NCI-H1105 treated with DMSO at 0.1 percent for 48 hours (cell line): ENCODE measurements around the gene ANO10.
"Not testable (repeated sequence)": the region's sequence is repeated elsewhere in the genome, so short reads cannot be mapped to it uniquely, and the experiment has no call there.

ENCODE experiments used
- DNase-seq: peaks from one replicate; lab custom pipeline; 2025; lab: John Stamatoyannopoulos, UW

Gene ANO10

DNA sequence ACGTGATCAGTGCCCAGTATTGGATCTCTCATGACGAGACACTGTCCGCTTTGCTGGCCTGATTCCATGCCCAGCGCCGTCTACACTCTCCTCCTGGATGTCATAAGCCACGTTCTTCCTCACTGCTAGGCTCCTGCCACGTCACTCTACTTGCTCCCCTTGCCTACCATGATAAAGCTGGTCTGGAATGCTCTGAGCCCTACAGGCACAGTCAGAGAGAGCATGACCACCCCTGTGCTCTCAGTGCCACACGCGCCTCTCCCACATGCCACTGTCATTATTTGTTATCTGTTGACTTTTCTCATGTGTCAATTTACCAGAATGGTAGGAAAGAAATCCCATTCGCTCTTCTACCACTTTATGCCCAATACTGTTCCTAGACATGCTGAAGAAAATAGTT lies 148.6 kb downstream of the ANO10 start:
- DNase-seq, result no peak

DNA sequence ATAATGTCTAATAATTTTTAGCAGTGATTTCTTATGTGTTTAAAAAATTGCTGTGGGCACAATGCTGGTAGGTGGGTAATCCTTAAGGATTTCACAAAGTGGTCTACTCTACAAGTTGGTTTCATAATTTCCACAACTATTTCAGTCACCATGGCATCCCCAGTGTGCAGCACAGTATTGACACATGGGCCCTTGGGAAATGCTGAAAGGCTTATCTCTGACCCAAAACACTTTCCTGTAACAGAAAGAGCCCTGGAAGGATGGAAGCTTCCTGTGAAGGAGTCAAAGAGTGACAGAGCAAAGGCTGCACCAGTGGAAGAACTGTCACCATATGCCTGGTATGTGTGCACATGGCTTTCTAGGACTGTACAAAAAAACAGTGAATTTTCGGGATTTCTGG lies 153.7 kb downstream of the ANO10 start:
- no peak for DNase-seq

DNA sequence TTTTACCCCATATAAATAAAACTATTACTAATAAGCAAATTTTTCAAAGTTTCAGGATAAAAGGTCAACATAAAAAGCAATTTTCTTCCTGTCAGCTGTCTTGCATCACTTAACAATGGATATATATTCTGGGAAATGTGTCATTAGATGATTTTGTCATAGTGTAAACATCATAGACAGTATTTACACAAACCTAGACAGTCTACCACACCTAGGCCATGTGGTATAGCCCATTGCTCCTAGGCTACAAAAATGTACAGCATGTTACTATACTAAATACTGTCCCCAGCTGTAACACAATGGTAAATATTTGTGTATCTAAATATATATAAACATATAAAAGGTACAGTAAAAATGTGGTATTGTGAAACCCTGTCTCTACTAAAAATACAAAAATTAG lies 156.7 kb downstream of the ANO10 start:
- DNase-seq, result no peak

DNA sequence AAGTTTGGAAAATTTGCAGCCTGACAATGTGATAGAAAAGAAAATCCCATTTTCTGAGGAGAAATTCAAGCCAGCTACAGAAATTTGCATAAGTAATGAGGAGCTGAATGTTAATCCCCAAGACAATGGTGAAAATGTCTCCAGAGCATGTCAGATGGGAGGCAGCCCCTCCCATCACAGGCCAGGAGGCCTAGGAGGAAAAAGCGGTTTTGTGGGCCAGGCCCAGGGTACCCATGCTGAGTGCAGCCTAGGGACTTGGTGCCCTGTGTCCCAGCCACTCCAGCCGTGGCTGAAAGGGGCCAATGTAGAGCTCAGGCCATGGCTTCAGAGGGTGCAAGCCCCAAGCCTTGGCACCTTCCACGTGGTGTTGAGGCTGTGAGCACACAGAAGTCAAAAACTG lies 159.2 kb downstream of the ANO10 start:
- not testable (repeated sequence) for DNase-seq

DNA sequence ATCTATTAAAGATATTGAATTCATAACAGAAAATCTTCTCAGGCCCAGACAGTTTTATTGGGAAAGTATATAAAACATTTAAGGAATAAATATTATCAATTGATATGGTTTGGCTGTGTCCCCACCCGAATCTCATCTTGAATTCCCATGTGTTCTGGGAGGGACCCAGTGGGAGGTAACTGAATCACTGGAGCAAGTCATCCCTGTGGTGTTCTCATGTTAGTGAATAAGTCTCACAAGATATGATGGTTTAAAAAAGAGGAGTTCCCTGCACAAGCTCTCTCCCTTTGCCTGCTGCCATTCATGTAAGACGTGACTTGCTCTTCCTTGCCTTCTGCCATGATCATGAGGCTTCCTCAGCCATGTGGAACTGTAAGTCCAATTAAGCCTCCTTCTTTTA lies 160.5 kb downstream of the ANO10 start:
- no peak for DNase-seq

DNA sequence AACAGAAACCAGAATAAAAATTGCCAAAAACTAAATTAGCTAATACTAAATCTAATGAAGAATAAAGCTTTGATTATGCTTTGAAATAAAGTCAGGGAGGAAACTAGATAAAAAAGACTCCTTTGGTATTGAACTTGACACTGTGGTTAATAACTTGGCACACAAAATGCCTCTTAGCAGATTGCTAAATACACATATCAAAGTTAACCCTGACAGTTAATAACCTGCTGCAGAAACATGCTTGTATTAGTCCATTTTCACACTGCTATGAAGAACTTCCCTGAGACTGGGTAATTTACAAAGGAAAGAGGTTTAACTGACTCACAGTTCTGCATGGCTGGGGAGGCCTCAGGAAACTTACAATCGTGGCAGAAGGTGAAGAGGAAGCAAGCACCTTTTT lies 164.8 kb downstream of the ANO10 start:
- not testable (repeated sequence) for DNase-seq

DNA sequence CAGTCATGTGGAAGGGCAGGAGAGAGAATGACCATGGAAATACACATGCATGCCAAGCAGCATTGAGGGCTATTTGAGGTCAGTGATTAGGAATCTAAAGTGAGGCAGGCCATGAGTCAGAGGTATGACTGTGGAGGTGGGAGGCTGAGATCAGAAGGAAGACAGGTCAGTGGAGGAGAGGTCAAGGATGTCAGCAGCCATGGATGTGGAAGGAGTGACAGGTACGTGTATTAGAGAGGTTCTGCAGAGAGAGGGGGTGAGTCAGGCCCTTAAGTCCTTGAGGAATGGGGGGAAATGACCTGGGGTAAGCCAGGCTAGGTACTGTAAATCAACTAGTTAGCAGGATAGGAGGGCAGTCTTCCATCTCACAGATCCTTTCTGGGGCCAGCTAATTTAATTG lies 166.6 kb downstream of the ANO10 start:
- DNase-seq, result no peak

DNA sequence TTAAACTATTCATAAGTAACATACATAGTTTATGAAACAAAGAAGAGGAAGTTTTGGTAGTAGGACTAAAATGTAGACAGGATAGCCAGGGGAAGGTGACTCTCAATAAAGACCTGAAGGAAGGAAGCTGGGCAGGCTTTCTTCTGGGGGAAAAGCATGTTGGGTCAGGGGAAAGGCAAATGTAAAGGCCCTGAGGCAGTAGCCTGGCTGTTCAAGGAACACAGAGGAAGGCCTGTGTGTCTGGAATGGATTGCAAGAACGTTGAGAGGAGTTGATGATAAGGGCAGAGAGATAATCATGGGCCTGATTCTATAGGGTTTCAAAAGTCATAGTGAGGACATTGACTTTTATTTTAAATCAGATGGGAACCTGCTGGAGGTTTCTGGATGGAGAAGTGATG lies 167.8 kb downstream of the ANO10 start:
- DNase-seq, result no peak

DNA sequence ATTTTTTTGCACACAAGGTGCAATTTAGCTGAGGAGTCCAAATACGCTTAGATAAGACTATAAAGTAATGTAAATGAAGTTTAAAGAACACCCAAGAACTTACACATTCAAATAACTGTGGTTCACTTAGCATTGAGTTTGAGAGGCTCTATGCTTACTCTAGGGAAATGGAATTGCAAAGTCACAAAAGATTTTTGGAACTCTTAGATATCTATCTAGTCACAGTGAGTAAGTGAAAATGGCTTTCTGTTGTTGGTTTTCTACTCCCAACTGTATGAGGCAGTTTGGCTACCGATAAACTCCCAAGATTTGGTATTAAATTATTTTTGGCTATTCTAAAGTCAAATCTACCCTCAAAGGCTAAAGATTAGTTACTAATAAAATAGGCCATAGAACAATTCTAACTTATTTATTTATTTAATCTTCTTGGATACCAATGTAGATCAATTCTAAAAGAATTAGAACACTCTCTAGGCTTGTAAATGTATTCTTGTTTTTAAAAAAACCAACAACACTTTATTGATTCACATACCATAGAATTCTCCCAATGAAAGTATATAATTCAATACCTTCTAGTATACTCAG lies 170.0 kb downstream of the ANO10 start:
- DNase-seq, result no peak

DNA sequence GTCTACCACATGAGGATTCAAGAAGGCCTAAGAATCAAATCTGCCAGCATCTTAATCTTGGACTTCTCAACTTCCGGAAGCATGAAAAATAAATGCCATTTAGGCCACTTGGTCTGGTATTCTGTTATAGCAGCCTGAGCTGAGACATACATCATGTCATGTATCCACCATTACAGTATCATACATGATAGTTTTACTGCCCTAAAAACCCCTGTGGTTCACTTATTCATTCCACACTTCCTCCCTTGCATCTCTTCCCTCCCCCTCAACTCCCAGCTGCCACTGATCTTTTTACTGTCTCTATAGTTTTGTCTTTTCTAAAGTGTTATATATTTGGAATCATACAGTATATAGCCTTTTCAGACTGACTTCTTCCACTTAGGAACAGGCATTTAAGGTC lies 173.7 kb downstream of the ANO10 start:
- DNase-seq, result no peak

DNA sequence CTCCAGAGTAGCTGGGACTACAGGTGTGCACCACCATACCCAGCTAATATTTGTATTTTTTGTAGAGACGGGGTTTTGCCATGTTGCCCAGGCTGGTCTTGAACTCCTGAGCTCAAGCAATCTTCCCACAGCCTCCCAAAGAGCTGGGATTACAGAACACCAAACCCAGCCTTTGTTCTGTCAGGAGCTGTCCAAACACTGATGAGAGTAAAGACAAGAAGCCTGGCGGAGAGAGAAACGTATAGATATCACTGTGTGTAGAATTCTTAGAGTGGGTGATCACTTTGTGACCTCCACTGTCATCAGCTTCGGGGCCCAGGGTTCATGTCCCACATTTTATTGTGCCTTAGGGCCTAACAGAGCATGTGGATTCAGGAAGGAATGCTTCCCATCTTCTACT lies 176.0 kb downstream of the ANO10 start:
- no peak for DNase-seq

DNA sequence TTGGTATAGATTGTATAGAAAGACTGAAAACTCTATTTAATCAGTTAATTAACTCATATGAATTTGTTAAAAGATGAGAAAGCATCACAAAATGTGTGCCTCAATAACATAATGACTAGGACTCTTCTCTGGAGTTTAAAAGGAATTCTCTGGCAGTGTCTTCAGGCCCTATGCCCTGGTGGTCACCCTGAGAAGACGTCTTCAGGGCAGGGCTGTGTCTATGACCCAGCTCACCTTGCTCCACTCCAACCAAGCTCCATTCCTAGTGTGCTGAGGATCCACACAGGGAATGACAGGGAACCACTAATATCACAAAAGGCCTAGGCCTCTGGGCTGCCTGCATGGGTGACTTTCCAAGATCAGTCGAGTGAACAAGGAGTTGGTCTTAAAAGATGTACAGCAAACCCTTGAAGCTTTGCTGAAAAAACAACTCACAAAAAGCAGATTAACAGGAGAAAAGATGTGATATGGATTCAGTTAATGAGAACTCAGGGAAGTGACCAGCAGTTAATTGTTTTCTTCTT lies 178.9 kb downstream of the ANO10 start:
- DNase-seq, result no peak

DNA sequence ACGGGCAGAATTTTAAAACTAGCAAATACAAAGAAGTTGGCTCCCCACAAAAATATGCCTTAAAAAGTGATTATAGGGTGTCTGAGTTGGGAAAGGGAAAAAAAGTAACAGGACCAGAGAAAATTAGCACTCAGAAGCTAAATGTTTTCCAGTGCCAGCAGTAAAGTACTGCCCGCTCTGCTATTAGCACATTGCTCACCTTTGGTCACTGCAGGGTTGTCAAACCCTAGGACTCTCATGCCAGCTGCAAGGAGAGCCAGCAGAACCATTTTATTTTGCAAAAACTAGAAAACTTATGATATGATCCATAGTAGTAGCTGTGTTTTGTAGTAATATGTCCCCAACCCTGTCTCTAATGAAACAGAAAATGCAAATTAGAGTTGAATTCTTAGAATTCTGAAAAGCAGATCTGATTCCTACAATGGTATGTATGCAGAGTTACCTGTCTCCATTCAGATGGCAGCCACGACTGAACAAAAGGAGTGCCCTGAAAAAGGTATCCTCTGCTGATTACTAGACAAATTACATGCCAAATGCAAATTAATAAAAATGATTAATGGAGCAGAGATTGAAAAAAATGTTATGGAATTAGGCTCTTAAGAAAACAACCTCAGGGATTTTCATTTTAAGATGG lies 185.2 kb downstream of the ANO10 start:
- DNase-seq, result no peak

DNA sequence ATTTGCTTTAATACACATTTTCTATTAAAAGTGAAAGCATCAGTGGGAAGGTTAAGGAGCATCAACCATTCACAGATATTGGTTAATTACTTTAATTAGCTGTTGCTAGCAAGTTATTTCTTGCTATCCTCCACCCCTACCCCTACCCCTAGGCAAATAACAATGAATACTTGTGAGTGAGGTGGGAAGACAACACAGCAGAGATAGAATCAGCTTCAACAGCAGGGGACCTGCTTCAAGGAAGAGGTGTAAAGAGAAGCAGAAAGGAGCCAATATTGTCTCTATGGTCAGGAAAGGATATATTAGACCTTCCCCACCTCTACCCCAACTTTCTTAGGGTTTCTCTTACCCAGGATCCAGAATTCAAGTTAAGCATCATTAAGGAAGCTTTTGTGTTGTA lies 186.1 kb downstream of the ANO10 start:
- DNase-seq, result no peak

DNA sequence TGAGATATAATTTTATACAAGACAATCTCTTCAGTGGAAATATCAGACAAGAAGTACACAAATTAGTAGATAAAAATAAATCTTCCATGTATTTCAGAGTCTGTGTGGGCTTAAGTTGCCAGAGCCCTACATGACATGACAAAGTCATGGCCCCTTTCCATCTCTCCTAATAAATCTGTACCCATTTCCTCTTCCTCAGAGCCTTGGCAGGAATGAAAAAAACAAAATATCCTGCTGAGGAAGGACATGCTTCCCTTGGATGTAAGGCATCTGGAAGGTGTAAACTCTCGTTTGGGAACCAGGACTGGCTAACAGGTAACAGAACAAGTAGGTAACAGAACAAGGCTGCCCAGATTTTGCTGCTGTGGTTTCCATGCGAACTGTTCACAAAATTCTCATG lies 187.4 kb downstream of the ANO10 start:
- no peak for DNase-seq

DNA sequence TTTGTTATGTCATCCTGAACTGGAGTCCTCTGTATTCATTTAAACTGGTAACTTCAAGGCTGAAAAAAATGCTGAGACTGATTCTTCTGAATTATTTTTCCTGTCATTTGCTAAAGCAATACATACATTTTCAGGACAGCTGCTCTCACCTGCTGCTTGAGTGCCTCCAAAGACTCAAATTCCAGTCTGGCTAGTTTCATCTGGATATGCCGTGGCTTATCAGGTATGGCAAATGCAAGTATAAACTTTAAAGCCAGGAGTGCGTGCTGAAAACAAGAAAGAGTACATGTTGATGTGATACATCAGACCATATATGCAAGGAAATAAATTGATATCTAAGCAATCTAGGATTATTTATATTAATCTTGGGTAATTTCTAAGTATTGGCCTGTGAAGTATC lies 189.3 kb downstream of the ANO10 start:
- no peak for DNase-seq

DNA sequence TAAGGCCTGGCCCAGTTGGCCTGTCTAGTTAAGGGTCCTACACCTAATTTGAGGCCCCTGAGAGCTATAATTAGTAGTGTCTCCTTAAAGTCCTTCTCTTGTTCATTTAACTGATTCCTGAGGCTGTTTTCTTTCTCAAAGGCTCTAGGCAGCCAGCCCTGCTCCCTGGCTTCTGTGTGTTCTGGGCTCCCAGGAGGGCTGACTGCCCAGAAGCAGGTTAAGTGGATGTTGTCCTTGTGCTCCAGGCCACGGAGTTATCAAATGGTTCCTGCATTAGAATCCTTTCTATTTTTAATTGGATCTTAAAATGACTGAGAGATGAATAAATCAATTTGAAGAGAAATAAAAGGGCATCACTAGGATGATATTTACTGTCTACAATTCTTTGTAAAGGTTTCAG lies 195.4 kb downstream of the ANO10 start:
- DNase-seq, result no peak

DNA sequence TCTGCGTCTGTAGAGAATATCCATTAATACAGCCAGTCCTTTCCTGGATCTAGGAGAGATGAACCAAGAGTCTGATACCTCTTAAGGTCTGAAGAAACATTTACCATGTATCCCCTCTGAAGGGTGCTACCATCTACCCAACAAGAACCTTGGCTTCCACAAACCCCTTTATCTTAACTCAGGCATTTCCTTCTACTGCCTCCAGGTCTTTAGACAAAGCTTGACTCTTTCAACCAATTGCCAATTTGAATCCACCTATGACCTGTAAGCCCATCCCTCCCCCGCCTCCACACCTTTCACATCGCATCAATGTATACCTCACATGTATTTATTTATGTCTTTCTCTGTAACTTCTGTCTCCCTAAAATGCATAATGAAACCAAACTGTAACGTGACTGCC lies 196.0 kb downstream of the ANO10 start:
- DNase-seq, result no peak

DNA sequence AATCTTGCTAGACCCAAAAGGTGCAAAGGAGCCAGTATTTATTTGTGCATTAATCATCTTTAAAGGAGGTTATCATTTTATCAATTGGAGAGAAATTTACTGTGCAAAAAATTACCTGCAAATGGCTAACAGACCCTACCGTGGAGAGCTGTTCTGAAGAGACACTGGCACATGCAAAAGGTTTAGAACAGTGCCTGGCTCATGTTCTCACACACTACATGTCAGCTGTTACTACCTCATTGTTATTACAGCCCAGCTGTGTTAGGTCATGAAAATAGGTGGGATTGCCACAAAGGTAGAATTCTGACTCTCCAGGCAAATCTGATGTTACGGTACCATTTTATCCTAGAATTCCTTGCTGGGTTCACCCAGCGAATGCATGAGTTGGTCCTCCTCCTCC lies 198.2 kb downstream of the ANO10 start:
- DNase-seq, result no peak

DNA sequence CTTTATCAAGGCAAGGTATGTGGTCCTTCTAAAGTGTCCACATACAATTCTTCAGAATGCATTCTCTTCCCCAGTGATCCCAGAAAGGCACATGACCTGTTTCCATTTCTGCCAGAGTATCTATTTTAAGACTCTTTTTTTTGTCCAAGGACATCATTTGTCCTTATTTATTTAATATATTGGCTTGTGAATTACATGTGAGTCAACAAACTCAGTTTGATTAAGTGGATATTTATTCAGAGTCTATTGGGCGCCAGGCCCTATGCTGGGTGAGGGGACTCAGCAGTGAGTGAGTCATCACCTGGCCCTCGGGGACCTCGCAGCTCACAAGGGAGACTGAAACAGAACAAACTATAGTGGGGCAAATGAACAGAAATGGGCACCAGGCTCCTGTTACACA lies 198.7 kb downstream of the ANO10 start:
- DNase-seq, result no peak

DNA sequence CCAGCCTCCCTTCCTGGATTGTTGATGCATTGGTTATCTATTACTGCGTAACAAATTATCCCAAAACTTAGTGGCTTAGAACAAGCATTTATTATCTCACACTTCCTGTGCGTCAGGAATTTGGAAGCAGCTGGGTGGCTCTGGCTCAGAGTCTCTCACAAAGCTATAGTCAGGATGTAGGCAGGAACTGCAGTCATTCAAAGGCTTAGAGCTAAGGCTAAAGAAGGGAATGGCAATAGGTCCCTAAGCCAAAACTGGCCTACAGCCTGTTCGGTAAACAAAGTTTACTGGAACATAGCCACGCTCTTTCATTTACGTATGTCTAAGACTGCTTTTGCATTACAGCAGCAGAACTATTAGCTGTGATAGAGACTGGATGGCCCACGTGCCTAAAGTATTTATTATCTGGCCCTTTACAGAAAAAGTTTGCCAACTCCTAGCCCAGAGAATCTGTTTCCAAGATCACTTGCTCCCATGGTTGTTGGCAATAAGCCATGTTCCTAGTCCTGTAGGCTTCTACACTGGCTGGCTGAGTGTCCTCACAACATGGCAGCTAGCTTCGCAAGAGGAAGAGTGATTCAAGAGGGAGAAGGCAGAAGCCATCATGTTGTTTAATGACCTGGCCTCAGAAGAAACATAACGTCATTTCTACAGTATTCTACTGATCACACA lies 203.1 kb downstream of the ANO10 start:
- DNase-seq, result no peak

DNA sequence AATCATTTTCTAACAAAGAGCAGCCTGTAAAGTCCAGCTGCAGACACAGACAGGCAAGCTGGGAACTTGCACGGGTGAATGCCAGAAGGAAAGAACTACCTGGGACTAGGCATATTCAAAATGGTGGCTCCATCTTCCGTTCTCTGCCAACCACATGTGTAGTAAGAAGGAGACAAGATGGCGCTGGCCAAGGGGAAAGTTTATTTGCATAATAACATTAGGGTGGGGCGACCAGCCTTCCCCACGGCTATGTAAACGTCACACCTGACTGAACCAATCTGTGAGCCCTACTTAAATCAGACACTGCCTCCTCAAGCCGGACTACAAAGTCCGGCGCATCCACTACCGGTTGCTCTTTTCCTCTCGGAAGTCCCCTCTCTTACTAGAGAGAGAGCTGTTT lies 204.7 kb downstream of the ANO10 start:
- no peak for DNase-seq

DNA sequence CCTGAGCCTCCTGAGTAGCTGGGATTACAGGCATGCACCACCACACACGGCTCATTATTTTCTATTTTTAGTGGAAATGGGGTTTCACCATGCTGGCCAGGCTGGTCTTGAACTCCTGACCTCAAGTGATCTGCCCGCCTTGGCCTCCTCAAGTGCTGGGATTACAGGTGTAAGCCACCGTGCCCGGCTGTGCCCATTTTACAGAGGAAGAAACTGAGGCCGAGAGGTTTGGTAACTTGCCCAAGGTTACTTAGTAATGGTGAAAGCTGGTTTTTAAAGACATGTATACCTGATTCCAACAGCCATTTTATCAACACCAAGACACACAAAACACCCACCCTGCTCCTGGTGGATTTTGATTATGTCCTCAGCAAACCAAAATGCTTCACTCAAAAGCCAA lies 206.7 kb downstream of the ANO10 start:
- no peak for DNase-seq
